HEK293T (cell line): ENCODE data around the gene EIF5.

Experiments used
- ARNT ChIP-seq: fragments of 450-650 bp; IDR thresholded peaks from 2 replicates; pipeline ENCODE4 v1.6.1; 2017; ENCODE audit warnings: mild to moderate bottlenecking
- BHLHE40 ChIP-seq: fragments of 450-650 bp; IDR thresholded peaks from 2 replicates; pipeline ENCODE4 v1.6.1; 2016; ENCODE audit warnings: mild to moderate bottlenecking, moderate library complexity, borderline replicate concordance
- ELF4 ChIP-seq: fragments of 450-650 bp; IDR thresholded peaks from 2 replicates; pipeline ENCODE4 v1.6.1; 2017; ENCODE audit warnings: antibody characterized with exemption
- FOXK2 ChIP-seq: fragments of 450-650 bp; IDR thresholded peaks from 2 replicates; pipeline ENCODE4 v1.6.1; 2016; ENCODE audit warnings: mild to moderate bottlenecking
- FOXM1 ChIP-seq: fragments of 450-650 bp; IDR thresholded peaks from 2 replicates; pipeline ENCODE4 v1.6.1; 2017; ENCODE audit warnings: mild to moderate bottlenecking, borderline replicate concordance
- HDGF ChIP-seq: fragments of 450-650 bp; IDR thresholded peaks from 2 replicates; pipeline ENCODE4 v1.6.1; 2017; ENCODE audit warnings: antibody characterized with exemption, borderline replicate concordance
- L3MBTL2 ChIP-seq: fragments of 450-650 bp; conservative IDR thresholded peaks from 2 replicates; pipeline ENCODE4 v1.6.1; 2016; ENCODE audit warnings: mild to moderate bottlenecking
- LEF1 ChIP-seq: fragments of 450-650 bp; IDR thresholded peaks from 2 replicates; pipeline ENCODE4 v1.6.1; 2017; ENCODE audit warnings: mild to moderate bottlenecking, borderline replicate concordance
- NFRKB ChIP-seq: fragments of 450-650 bp; IDR thresholded peaks from 2 replicates; pipeline ENCODE4 v1.6.1; 2016; ENCODE audit warnings: mild to moderate bottlenecking, moderate library complexity
- SP1 ChIP-seq: fragments of 450-650 bp; IDR thresholded peaks from 2 replicates; pipeline ENCODE4 v1.6.1; 2017
- SUZ12 ChIP-seq: fragments of 450-650 bp; IDR thresholded peaks from 2 replicates; pipeline ENCODE4 v1.6.1; 2016; ENCODE audit warnings: mild to moderate bottlenecking
- TARDBP ChIP-seq: fragments of 450-650 bp; IDR thresholded peaks from 2 replicates; pipeline ENCODE4 v1.6.1; 2016
- ZNF384 ChIP-seq: fragments of 450-650 bp; IDR thresholded peaks from 2 replicates; pipeline ENCODE4 v1.6.1; 2016

DNA sequence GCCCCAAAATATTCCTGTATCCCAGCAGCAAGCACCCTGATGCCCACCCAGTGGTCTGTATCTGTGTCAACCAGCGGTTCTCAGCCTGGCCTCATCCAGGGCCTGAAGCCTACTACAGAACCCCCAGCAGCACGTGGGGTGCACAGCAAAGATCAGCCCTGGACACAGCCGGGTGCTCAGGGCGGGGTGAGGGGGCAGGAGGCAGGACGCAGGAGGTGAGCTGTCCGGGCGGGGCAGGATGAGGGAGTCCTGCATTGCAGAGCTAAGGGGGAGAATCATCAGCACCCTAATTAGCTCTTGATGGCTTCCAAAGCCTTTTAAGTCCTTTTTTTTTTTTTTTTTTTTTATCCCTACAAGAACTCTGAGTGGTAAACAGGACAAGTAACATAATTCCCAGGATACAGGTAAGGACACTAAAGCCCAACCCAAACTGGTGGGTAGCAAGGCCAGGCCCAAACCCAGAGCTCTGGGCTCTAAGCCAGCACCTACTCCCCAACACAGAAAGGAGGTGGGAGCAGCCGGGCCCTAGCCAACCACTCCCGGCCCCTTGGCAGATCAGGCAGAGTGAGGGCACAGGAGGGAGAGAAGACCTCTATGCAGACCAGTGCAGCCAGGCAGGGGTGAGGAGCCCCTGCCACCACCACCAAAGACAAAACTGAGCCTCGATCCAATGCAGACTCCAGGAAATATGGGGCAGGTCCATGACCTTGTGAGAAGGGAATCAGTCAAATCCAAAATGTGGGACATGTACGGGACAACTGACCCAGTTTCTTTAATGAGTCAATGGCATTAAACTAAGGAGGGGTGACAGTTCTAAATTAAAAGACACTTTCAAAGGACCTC is 32.3 kb upstream of the EIF5 start:
- TF ChIP-seq NFRKB (no peak), L3MBTL2 (no peak), BHLHE40 (no peak), ARNT (no peak), SUZ12 (no peak), LEF1 (no peak), FOXK2 (no peak), SP1 (no peak), ZNF384 (no peak), ELF4 (no peak), HDGF (no peak), FOXM1 (no peak), TARDBP (no peak)
